Loucy (cell line): ENCODE results near the gene F2R.

Experiments
- CTCF ChIP-seq: fragments of 200-600 bp; sonication (generic); conservative IDR thresholded peaks from 2 replicates; pipeline ENCODE4 v1.5.1; 2014; ENCODE audit warnings: mild to moderate bottlenecking, antibody characterized with exemption, low read length
- EZH2phosphoT487 ChIP-seq: fragments of 200-600 bp; IDR thresholded peaks from 2 replicates; pipeline ENCODE4 v1.6.1; 2018; ENCODE audit warnings: antibody characterized with exemption, mild to moderate bottlenecking, moderate library complexity, borderline replicate concordance

GRCh38 chr5:76681287-76681686 lies 34.6 kb upstream of the F2R start:
- TF ChIP-seq CTCF (no peak), EZH2phosphoT487 (no peak)
